Measurements from ENCODE around the gene PLEKHG3. TPM values are rescaled to one million over a fixed set of nuclear protein-coding genes. Genes with fewer than 3 reads are reported as not detected.

Gene PLEKHG3
- total RNA-seq, 1 experiment from 2014 or later = 59.3 TPM

DNA sequence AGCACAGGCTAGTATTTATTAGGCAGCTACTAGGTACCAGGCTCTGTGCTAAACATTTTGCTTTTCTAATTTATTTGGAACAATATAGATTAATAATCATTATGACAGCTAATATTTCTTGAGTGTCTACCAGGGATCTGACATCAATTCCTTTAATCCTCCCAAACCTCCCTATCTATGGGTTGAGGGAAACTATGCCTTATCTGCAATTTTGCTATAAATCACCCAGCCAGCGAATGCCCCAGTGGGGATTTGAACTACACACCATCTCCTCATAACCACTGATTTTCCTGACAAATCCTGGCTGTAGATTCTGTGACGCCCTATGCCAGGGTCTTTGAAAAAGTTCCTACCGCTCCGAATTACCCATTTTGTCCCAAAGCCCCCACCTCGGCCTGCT, 21.4 kb upstream of the PLEKHG3 start:
- ChIA-PET POLR2A (ENCODE audit: unreplicated experiment) (no interaction called here), CTCF (no interaction called here)
- Histone ChIP-seq H3K79me2 (ENCODE audit: low read depth) (no peaks in the 10 kb centered on the region), H3K27me3 (ENCODE audit: insufficient read depth, low read depth) (no peaks in the 10 kb centered on the region), H3K9me3 (ENCODE audit: insufficient read depth, low read depth) (no peaks in the 10 kb centered on the region), H2AFZ (no peak overlapping the region), H4K20me1 (ENCODE audit: insufficient read depth) (no peaks in the 10 kb centered on the region), H3K4me2 (no peak overlapping the region), H3K9me2 (ENCODE audit: insufficient read depth) (no peaks in the 10 kb centered on the region), H3K36me3 (ENCODE audit: low read depth) (no peaks in the 10 kb centered on the region), H3F3A (ENCODE audit: insufficient read depth, low read depth) (peaks cover 7% of the 10 kb centered on the region; the same call in 1 of the 2 replicates), H3K4me1 (replicated peaks; ENCODE audit: insufficient read depth) (peaks cover 9% of the 10 kb centered on the region; the same call in 1 of the 2 replicates), H3K4me3 (no peak overlapping the region), H3K27ac (no peak overlapping the region)
- intact Hi-C loops (cut with micrococcal nuclease; ENCODE audit: unreplicated experiment) = no loop called here
- TF ChIP-seq EZH2 (IDR thresholded peaks at IDR 0.05; ENCODE audit: low read depth) = no peak
- TF ChIP-seq, protein P1, sequence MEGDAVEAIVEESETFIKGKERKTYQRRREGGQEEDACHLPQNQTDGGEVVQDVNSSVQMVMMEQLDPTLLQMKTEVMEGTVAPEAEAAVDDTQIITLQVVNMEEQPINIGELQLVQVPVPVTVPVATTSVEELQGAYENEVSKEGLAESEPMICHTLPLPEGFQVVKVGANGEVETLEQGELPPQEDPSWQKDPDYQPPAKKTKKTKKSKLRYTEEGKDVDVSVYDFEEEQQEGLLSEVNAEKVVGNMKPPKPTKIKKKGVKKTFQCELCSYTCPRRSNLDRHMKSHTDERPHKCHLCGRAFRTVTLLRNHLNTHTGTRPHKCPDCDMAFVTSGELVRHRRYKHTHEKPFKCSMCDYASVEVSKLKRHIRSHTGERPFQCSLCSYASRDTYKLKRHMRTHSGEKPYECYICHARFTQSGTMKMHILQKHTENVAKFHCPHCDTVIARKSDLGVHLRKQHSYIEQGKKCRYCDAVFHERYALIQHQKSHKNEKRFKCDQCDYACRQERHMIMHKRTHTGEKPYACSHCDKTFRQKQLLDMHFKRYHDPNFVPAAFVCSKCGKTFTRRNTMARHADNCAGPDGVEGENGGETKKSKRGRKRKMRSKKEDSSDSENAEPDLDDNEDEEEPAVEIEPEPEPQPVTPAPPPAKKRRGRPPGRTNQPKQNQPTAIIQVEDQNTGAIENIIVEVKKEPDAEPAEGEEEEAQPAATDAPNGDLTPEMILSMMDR (conservative IDR thresholded peaks at IDR 0.05) = no peak
- DNase-seq = no peak
- BruUV-seq (replicated peaks) = no TSS peak

DNA sequence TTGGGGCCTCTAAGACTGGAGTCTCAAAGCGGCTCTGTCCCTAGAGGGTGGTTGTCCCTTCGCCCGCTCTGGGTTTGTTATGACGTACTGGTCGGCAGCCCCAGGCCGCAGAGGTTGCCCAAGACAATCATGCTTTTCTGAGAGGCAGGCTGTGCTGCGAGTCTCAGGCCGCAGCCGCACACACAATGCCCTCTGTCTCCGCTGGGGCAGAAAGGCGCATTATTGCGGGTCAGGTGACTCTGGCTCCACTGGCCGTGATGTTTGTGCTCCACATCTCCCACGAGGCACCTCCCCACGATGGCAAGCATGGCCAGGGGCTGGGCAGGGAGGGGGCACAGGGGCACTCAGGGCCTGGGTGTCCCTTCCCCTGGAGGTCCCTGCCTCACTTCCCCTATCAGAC, 21.0 kb upstream of the PLEKHG3 start:
- no peak overlapping the region for H3K4me2 ChIP-seq
- TF ChIP-seq, protein P1 (conservative IDR thresholded peaks at IDR 0.05) = no peak
- TF ChIP-seq EZH2 (IDR thresholded peaks at IDR 0.05; ENCODE audit: low read depth) = no peak
- H3K36me3 ChIP-seq (ENCODE audit: low read depth) = no peaks in the 10 kb centered on the region
- H2AFZ ChIP-seq = no peak overlapping the region
- CTCF ChIA-PET = no interaction called here
- no peak overlapping the region for H3K4me3 ChIP-seq
- H3K79me2 ChIP-seq (ENCODE audit: low read depth) = no peaks in the 10 kb centered on the region
- no peak overlapping the region for H3K27ac ChIP-seq
- H3K9me2 ChIP-seq (ENCODE audit: insufficient read depth) = no peaks in the 10 kb centered on the region
- H3F3A ChIP-seq (ENCODE audit: insufficient read depth, low read depth) = peaks cover 7% of the 10 kb centered on the region; the same call in 1 of the 2 replicates
- POLR2A ChIA-PET (ENCODE audit: unreplicated experiment) = no interaction called here
- BruUV-seq (replicated peaks) = no TSS peak
- no peaks in the 10 kb centered on the region for H4K20me1 ChIP-seq (ENCODE audit: insufficient read depth)
- peaks cover 9% of the 10 kb centered on the region; the same call in 1 of the 2 replicates for H3K4me1 ChIP-seq (replicated peaks; ENCODE audit: insufficient read depth)
- intact Hi-C loops (cut with micrococcal nuclease; ENCODE audit: unreplicated experiment) = no loop called here
- no peaks in the 10 kb centered on the region for H3K27me3 ChIP-seq (ENCODE audit: insufficient read depth, low read depth)
- no peaks in the 10 kb centered on the region for H3K9me3 ChIP-seq (ENCODE audit: insufficient read depth, low read depth)
- DNase-seq = no peak

GRCh38 chr14:64684091-64684490, 20.1 kb upstream of the PLEKHG3 start:
- no TSS peak for BruUV-seq (replicated peaks)
- ChIA-PET CTCF (no interaction called here), POLR2A (ENCODE audit: unreplicated experiment) (interaction anchor here (0.7 kb wide), 1 partner anchor 59 kb away, joined by 4 read pairs; no protein-coding TSS in a partner anchor)
- Histone ChIP-seq H3K4me3 (no peak overlapping the region), H3K27ac (no peak overlapping the region), H3K79me2 (ENCODE audit: low read depth) (no peaks in the 10 kb centered on the region), H4K20me1 (ENCODE audit: insufficient read depth) (no peaks in the 10 kb centered on the region), H3K9me2 (ENCODE audit: insufficient read depth) (no peaks in the 10 kb centered on the region), H3K9me3 (ENCODE audit: insufficient read depth, low read depth) (no peaks in the 10 kb centered on the region), H3K36me3 (ENCODE audit: low read depth) (no peaks in the 10 kb centered on the region), H3K4me2 (no peak overlapping the region), H3K4me1 (replicated peaks; ENCODE audit: insufficient read depth) (peaks cover 11% of the 10 kb centered on the region), H3K27me3 (ENCODE audit: insufficient read depth, low read depth) (no peaks in the 10 kb centered on the region), H2AFZ (no peak overlapping the region), H3F3A (ENCODE audit: insufficient read depth, low read depth) (peaks cover 9% of the 10 kb centered on the region; the same call in 1 of the 2 replicates)
- TF ChIP-seq, protein P1 (conservative IDR thresholded peaks at IDR 0.05) = no peak
- TF ChIP-seq EZH2 (IDR thresholded peaks at IDR 0.05; ENCODE audit: low read depth) = no peak
- no peak for DNase-seq
- intact Hi-C loops (cut with micrococcal nuclease; ENCODE audit: unreplicated experiment) = no loop called here
